ENCODE data around the gene MIOS. TPM values are rescaled to one million over a fixed set of nuclear protein-coding genes. Genes with fewer than 3 reads are reported as not detected.
"Not testable (repeated sequence)": the region's sequence is repeated elsewhere in the genome, so short reads cannot be mapped to it uniquely, and the experiment has no call there.

MIOS gene
- total RNA-seq, 1 donor = 78.3 TPM

DNA sequence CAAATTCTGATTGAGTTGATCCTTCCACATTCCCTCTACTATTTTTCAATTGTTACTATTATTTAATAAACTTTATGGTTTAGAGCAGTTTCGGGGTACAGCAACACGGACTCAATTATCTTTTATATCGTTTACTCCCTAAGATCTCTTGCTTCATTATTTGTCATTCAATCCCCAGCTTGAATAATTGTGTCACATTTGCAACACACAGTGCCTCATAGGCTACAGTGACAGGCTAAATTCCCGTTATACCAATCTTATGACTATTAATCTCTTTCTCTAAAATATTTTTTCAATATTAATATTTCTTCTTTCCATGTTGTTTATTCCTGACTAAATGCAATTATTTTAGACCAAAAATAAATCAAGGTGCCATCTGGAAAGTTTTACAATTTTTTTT, 27.0 kb upstream of the MIOS start:
- Histone ChIP-seq H3K4me3 (ENCODE audit: low read length) (no peak overlapping the region), H3K4me1 (ENCODE audit: insufficient read depth, low read length) (no peaks in the 10 kb centered on the region), H3K27me3 (ENCODE audit: insufficient read depth, low read length) (no peaks in the 10 kb centered on the region), H3K9me3 (ENCODE audit: low read depth, low read length) (no peaks in the 10 kb centered on the region)

DNA sequence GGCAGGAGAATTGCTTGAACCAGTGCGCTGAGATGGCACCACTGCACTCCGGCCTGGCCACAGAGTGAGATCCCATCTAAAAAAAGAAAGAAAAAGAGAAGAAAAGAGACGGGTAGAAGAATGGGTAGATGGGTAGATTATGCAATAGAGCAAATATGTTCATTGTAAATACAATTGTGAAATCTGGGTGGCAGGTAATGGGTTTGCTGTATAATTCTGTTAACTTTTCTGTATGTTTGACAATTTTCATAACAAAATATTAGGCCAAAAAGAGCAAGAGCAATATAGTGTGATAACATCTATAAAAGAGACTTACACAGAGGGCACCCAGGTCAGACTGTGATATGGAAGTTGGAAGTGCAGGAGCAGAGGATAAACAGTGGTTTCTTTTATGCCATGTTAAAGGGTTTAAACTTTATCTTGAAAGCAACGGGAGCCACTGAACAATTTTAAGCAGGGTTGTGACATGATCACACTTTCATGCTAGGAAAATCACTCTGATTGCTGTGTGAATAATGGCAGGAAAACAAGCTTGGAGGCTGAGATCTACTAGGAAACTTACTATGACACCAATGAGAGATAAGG, 24.3 kb upstream of the MIOS start:
- Histone ChIP-seq H3K9me3 (ENCODE audit: low read depth, low read length) (no peaks in the 10 kb centered on the region), H3K27me3 (ENCODE audit: insufficient read depth, low read length) (no peaks in the 10 kb centered on the region), H3K4me1 (ENCODE audit: insufficient read depth, low read length) (no peaks in the 10 kb centered on the region), H3K4me3 (ENCODE audit: low read length) (no peak overlapping the region)

DNA sequence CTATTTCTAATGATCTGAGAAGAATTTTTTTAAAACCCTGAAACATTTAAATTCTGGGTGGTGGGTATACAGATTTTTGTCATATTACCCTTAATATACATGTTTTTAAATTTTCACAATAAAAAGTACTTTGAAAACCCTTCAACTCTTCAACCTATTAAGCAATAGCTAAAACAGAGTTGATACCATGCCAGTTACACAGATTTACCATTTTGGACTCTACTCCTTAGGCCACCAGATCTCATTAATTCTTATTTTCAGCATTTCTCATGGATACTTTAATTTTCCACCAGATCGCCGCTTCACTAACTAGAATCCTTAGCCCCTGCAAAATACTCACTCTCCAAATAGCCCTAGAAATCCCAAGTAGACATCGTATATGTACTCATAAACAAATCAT, 18.3 kb upstream of the MIOS start:
- Histone ChIP-seq H3K4me1 (ENCODE audit: insufficient read depth, low read length) (no peaks in the 10 kb centered on the region), H3K4me3 (ENCODE audit: low read length) (no peak overlapping the region), H3K9me3 (ENCODE audit: low read depth, low read length) (no peaks in the 10 kb centered on the region), H3K27me3 (ENCODE audit: insufficient read depth, low read length) (no peaks in the 10 kb centered on the region)

DNA sequence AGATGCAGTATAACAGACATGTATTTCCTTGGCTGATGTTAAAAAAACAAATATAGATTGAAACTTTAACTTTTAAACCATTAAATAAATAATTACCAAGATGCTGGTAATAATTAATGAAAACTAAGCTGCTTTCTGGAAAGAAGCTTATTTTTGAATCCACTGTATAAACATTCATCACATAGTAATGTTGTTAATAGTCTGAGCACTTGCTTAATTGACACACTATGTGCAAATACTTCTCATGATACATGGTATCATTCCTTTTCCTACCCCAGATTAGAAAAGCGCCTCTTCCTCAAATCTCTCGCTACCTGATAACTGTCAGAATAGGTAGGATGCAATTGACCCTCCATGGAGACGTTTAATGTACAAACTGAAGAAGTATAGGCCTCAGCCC, 16.0 kb upstream of the MIOS start:
- Histone ChIP-seq H3K9me3 (ENCODE audit: low read depth, low read length) (no peaks in the 10 kb centered on the region), H3K4me1 (ENCODE audit: insufficient read depth, low read length) (no peaks in the 10 kb centered on the region), H3K4me3 (ENCODE audit: low read length) (no peak overlapping the region), H3K27me3 (ENCODE audit: insufficient read depth, low read length) (no peaks in the 10 kb centered on the region)

DNA sequence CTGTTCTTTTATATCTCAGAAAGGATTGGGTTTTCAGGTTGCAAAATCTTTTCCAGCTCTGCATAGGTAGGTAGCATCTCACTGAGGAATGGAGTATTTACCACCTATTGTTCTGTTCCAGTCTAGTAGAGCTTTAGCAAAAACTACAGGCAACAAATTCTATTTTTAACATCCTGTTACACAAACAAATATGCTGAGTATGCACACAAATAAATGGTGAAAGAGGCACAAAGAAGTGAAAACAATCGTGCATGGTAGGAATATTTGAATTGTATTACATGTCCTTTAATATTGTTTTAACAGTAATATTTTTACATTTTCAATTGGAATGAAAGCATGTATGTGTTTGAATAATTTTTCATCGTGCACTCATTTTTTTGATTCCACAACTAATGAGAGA, 14.5 kb upstream of the MIOS start:
- Histone ChIP-seq H3K27me3 (ENCODE audit: insufficient read depth, low read length) (no peaks in the 10 kb centered on the region), H3K4me3 (ENCODE audit: low read length) (no peak overlapping the region), H3K4me1 (ENCODE audit: insufficient read depth, low read length) (no peaks in the 10 kb centered on the region), H3K9me3 (ENCODE audit: low read depth, low read length) (no peaks in the 10 kb centered on the region)

DNA sequence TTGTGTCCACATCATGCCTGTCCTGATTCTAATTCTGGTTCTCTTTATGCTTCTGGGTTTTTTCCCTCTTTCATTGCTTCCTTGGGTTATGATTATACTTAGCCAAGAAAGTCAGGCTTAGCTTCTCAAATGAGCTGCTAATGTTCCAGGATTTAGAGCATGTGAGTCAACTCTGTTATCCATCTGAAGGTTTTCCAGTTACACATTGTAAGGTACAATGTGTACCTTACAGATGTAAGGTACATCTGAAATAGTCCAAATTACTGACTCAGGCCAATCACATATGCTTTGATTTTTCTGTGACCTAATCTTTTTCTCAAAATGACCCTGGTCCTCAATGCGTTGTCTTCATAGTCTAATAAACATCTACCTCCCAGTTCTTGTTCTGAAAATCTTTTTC, 13.3 kb upstream of the MIOS start:
- Histone ChIP-seq H3K4me3 (ENCODE audit: low read length) (no peak overlapping the region), H3K27me3 (ENCODE audit: insufficient read depth, low read length) (no peaks in the 10 kb centered on the region), H3K4me1 (ENCODE audit: insufficient read depth, low read length) (no peaks in the 10 kb centered on the region), H3K9me3 (ENCODE audit: low read depth, low read length) (peaks cover under 1% of the 10 kb centered on the region)

DNA sequence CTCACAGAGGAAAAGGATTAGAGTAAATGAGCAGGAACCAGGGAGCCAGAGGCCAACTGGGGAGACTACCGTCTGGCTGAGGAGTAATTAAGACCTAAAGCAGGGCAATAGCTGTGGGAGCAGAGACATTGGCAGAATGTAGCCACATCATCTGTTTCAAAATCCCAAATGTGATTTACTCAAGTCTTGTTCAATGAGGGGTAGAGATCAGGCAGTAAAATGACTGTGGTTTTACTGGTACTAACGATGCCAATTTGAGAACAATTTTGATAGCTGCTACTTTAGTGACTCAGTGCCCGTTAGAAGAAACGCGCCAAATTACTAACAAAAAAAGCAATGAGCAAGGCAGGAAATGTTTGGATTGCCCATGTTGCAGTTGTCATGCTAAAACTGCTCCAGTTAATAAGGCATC, 12.7 kb upstream of the MIOS start:
- H3K4me3 ChIP-seq (ENCODE audit: low read length) = no peak overlapping the region
- H3K4me1 ChIP-seq (ENCODE audit: insufficient read depth, low read length) = no peaks in the 10 kb centered on the region
- peaks cover 7% of the 10 kb centered on the region for H3K9me3 ChIP-seq (ENCODE audit: low read depth, low read length)
- H3K27me3 ChIP-seq (ENCODE audit: insufficient read depth, low read length) = no peaks in the 10 kb centered on the region

DNA sequence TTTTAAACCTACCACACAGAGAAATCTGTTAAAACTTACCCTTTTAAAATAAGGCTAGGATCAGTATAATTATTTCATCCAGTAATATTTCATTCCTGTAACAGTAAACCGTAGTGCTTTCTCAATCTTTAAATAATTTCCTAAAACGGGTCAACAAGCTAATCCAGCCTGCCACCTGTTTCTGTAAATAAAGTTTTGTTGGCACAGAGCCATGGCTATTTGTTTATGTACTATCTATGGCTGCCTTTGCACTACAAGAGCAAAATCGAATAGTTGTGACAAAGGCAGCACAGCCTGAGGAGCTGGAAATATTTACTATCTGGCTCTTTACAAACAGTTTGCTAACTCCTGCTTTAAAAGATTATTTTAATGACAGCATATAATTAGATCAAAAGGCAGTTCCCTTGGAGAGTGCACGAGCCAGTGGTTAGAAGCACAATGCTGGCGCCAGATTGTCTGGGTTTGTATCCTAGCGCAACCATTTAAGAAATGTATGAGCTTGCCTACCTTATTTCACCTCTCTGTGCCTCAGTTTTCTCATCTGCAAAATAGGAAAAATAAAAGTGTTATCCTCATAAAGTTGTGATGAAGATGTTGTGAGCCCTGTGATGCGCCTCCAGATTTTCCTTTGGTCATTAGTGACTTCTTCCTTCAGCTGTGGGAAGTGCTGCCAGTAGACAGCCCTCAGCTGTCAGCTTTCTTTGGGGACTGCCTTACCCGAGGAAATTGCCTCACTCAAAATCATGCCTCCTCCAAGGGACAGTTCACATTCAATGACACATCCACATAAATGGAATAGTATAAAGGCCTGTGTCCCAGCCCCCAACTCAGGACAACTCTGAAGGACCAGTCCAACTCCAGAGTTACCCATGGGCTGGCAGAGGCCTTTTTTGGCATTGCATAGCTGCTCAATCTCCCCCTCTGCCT, 11.8 kb upstream of the MIOS start:
- H3K9me3 ChIP-seq (ENCODE audit: low read depth, low read length) = peaks cover 7% of the 10 kb centered on the region
- no peaks in the 10 kb centered on the region for H3K4me1 ChIP-seq (ENCODE audit: insufficient read depth, low read length)
- no peaks in the 10 kb centered on the region for H3K27me3 ChIP-seq (ENCODE audit: insufficient read depth, low read length)
- H3K4me3 ChIP-seq (ENCODE audit: low read length) = no peak overlapping the region

DNA sequence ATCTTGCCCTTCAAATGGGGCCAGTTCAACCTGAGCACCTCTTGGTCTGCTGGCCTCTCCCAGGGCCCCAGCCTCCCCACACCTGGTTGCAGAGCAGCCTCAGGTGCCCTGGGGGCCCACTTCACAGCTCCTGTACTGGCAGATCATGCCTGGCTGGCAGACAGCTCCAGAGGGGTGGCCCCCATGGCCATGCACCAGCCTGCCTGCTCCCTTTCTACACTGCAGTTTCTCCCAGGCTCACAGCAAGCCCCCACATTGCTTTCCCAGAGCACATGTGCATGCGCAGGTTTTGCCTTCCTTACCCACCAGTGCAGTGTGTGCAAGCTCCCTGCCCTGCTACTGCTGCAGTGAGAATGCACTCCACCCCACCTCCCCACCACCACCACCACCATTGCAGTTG, 9.8 kb upstream of the MIOS start:
- Histone ChIP-seq H3K4me3 (ENCODE audit: low read length) (no peak overlapping the region), H3K27me3 (ENCODE audit: insufficient read depth, low read length) (no peaks in the 10 kb centered on the region), H3K4me1 (ENCODE audit: insufficient read depth, low read length) (no peaks in the 10 kb centered on the region), H3K9me3 (ENCODE audit: low read depth, low read length) (peaks cover 7% of the 10 kb centered on the region)

DNA sequence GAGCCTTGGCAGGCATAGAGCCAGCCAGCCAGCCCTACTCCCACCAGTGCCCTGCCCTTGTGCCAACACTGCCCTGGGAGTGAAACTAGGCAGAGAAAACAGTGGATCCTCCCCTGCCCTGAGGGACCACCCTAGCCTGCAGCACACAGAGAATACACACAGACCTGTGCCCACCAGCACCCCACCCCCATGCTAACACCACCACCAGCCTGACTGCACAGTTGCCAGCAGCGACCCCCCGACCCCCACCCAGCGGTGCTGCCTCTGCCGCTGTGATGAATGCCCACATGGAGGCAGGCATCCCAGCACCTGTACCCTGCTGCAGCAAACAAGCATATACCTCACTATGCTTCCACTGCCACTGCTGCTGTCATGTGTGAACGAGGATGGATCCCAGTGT, 9.4 kb upstream of the MIOS start:
- Histone ChIP-seq H3K4me1 (ENCODE audit: insufficient read depth, low read length) (no peaks in the 10 kb centered on the region), H3K9me3 (ENCODE audit: low read depth, low read length) (peaks cover 7% of the 10 kb centered on the region), H3K4me3 (ENCODE audit: low read length) (no peak overlapping the region), H3K27me3 (ENCODE audit: insufficient read depth, low read length) (no peaks in the 10 kb centered on the region)

DNA sequence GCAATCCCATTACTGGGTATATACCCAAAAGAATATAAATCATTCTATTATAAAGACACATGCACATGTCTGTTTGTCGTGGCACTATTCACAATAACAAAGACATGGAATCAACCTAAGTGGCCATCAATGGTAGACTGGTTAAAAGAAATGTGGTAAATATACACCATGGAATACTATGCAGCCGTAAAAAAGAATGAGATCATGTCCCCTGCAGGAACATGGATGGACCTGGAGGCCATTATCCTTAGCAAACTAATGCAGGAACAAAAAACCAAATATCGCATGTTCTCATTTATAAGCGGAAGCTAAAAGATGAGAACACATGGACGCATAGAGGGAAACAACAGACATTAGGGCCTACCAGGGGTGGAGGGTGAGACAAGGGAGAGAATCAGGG, 5.1 kb upstream of the MIOS start:
- not testable (repeated sequence) for H3K27me3 ChIP-seq (ENCODE audit: insufficient read depth, low read length); H3K9me3 ChIP-seq (ENCODE audit: low read depth, low read length); H3K4me3 ChIP-seq (ENCODE audit: low read length)
- peaks cover 20% of the 10 kb centered on the region for H3K4me1 ChIP-seq (ENCODE audit: insufficient read depth, low read length)

DNA sequence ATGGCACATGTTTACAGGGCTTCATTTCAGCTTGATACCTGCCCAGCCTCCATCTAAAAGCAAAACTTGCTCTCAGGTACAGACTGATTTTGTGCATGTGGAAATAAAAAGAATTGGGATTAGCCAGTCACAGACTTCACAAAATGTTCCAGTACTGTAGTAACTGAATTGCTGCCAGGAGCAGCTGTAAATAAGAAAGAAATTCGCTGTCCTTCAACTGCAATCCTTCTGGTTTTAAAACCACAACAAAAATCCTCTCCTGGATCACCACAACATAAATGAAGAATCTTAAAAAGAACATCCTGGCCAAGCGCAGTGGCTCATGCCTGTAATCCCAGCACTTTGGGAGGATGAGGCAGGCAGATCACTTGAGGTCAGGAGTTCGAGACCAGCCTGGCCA, 3.9 kb upstream of the MIOS start:
- Histone ChIP-seq H3K4me1 (ENCODE audit: insufficient read depth, low read length) (peaks cover 23% of the 10 kb centered on the region), H3K9me3 (ENCODE audit: low read depth, low read length) (peaks cover 7% of the 10 kb centered on the region), H3K27me3 (ENCODE audit: insufficient read depth, low read length) (no peaks in the 10 kb centered on the region), H3K4me3 (ENCODE audit: low read length) (no peak overlapping the region)

DNA sequence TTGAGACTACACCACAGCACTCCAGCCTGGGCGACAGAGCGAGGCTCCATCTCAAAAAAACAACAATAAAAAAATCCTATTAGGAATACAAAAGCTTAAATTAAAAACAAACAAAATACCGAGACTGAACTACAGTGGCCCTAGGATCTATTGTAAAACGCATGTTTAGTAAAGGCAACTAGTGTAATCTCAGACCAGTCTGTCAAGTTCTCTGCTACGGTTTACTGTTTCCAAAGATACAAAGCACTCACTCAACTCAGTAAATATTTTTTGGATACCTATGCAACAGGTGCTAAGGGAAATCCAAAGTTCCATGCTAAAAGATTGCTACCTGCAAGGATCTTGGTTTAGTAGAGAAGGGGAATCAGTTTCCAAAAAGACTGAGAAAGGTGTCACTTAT, 3.4 kb upstream of the MIOS start:
- H3K4me3 ChIP-seq (ENCODE audit: low read length) = no peak overlapping the region
- H3K9me3 ChIP-seq (ENCODE audit: low read depth, low read length) = peaks cover 7% of the 10 kb centered on the region
- H3K27me3 ChIP-seq (ENCODE audit: insufficient read depth, low read length) = no peaks in the 10 kb centered on the region
- H3K4me1 ChIP-seq (ENCODE audit: insufficient read depth, low read length) = peaks cover 28% of the 10 kb centered on the region

DNA sequence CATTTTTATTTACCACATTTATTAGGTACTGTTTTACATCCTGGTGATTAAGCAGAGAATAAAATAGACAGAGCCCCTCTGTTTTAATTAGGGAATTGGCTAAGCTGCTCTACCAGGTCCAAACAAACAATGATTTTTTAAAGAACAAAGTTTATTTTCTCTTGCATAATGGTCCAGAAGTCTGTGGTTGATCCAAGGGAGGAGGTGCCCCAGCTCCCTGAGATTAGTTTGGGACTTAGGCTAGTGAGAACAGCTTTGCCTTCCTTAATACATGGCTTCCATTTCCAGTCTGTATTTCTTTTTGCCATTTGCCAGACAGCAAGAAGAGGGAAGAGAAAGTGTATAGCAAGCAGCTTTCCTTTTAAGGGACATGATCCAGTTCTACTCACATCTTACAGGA, 2.9 kb upstream of the MIOS start:
- no peak overlapping the region for H3K4me3 ChIP-seq (ENCODE audit: low read length)
- H3K9me3 ChIP-seq (ENCODE audit: low read depth, low read length) = peaks cover 2% of the 10 kb centered on the region
- peaks cover 34% of the 10 kb centered on the region for H3K4me1 ChIP-seq (ENCODE audit: insufficient read depth, low read length)
- H3K27me3 ChIP-seq (ENCODE audit: insufficient read depth, low read length) = no peaks in the 10 kb centered on the region

DNA sequence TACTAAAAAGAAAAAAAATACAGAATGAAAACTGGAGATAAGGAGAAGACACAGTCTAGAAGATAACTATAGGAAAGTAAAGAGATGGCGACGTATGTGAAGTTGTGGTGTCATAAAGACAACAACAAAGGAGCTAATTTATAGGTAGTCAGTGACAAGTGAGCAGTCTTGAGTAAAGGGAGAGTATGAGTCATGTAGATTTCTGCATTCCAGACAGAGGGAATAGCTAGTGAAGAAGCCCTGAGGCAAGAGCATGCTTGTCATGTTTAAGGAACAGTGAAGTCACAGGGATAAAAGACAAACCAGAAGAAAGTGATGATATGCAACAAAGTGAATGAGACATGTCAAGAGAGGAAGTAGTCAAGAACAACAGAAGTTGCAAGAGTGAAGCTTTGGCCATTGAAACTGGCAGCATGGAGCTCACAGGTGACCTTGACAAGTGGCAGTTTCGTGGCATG, 2.3 kb upstream of the MIOS start:
- Histone ChIP-seq H3K4me1 (ENCODE audit: insufficient read depth, low read length) (peaks cover 38% of the 10 kb centered on the region), H3K4me3 (ENCODE audit: low read length) (no peak overlapping the region), H3K27me3 (ENCODE audit: insufficient read depth, low read length) (no peaks in the 10 kb centered on the region), H3K9me3 (ENCODE audit: low read depth, low read length) (no peaks in the 10 kb centered on the region)
